CD4-positive, alpha-beta T cell treated with Interleukin-15 for 4 hours (primary cell): ENCODE measurements around the gene FLNB.

Experiments
- DNase-seq: peaks from one replicate; pipeline ENCODE4 v3.0.0-alpha.2; 2020; ENCODE audit warnings: low spot score

FLNB gene

GRCh38 chr3:58164199-58164879 is 156.1 kb downstream of the FLNB start:
- DNase-seq, result no peak

- no peak for DNase-seq
Observed at GRCh38 chr3:58164906-58165821, 156.9 kb downstream of the FLNB start.

DNA sequence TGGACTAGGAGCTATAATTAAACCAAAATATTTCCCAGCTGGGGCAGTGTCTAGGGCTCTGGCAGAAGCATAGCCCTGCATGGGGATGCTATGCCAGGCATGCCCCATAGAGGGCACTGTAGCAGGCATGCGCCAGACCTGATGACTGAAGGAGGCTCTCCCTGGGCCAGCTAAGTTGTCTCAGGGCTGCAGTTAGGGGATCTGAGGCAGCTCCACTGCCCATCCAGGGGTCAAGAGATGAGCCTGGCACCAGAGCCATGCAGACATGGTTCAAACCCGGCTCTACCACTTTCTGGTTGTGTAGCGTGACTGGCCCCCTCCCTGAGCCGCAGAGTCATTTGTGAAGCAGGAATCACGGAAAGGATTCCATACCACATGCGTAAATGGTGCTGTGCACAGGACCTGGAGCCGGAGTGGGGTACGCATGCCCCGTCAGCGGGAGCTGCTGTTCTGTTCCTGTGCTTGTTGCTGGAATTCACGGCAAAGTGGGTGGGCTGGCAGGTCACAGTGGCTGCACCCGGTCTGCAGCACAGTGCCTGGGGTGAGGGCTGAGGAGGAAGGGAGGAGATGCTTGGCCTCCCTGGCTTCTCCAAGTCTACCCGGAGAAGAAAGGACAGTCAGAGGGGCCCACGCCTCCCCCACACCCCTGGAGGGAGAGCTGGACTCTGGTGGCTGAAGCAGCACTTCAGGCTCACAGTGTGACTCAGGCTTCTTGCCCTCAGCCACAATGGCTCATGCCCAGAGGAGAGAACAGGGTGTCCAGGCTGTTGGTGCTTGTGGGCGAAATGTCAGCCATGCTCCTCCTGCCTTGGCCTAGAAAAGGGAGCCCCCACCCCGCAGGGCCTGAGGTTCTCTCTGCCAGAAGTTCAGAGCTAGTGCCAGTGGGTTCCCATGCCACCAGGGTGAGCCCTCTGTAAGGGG is 159.5 kb downstream of the FLNB start:
- peak; percentile 46 for DNase-seq

DNA sequence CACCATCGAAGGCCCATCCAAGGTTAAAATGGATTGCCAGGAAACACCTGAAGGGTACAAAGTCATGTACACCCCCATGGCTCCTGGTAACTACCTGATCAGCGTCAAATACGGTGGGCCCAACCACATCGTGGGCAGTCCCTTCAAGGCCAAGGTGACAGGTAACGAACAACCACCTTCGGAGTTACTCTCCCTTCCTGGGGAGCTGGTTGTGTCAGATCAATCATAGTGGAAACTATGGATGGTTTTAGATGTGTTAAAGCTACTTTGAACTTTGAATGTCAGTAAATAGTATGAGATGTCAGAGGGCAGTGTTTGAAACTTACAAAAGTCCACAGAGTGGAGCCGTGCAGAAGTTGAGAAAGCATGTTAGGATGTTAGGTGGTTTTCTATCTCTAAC is 160.3 kb downstream of the FLNB start:
- no peak for DNase-seq

DNA sequence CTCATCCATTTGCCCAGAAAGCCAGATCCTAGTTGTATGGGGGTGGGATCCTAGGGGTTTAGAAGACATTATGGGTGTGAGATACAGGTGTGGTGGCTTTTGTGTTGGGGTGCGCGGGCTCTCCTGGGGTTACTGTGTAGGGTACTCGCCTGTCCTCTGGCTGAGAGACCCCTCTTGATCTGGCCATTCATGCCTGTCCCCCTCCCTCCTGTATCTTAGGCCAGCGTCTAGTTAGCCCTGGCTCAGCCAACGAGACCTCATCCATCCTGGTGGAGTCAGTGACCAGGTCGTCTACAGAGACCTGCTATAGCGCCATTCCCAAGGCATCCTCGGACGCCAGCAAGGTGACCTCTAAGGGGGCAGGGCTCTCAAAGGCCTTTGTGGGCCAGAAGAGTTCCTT is 161.1 kb downstream of the FLNB start:
- DNase-seq, result no peak

DNA sequence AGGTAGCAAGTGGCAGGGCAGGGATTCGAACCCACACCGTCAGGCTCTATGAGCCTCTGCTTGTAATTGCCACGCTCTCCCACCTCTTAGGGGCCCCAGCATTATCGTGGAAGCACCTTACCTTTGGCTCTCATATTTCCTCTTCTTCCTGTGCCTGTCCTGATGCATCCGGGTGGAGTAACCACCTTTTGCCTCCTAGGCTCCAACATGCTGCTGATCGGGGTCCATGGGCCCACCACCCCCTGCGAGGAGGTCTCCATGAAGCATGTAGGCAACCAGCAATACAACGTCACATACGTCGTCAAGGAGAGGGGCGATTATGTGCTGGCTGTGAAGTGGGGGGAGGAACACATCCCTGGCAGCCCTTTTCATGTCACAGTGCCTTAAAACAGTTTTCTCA is 162.2 kb downstream of the FLNB start:
- no peak for DNase-seq

GRCh38 chr3:58171126-58171525 is 162.9 kb downstream of the FLNB start:
- DNase-seq, result no peak

- no peak for DNase-seq
Observed at GRCh38 chr3:58173029-58173668, 164.9 kb downstream of the FLNB start.

- no peak for DNase-seq
Observed at GRCh38 chr3:58173669-58174398, 165.6 kb downstream of the FLNB start.

DNA sequence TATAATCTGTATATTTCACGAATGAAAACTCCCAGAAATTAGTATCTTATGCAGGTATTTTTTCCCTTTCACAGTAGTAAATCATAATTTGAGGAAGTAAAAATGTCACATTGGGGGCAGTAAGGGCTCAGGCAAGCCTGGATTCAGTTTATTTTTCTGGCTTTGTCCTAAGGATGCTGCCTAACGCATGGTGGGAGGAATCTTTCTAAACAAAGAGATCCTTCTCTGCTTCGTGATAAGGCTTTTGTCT is 166.9 kb downstream of the FLNB start:
- no peak for DNase-seq

DNA sequence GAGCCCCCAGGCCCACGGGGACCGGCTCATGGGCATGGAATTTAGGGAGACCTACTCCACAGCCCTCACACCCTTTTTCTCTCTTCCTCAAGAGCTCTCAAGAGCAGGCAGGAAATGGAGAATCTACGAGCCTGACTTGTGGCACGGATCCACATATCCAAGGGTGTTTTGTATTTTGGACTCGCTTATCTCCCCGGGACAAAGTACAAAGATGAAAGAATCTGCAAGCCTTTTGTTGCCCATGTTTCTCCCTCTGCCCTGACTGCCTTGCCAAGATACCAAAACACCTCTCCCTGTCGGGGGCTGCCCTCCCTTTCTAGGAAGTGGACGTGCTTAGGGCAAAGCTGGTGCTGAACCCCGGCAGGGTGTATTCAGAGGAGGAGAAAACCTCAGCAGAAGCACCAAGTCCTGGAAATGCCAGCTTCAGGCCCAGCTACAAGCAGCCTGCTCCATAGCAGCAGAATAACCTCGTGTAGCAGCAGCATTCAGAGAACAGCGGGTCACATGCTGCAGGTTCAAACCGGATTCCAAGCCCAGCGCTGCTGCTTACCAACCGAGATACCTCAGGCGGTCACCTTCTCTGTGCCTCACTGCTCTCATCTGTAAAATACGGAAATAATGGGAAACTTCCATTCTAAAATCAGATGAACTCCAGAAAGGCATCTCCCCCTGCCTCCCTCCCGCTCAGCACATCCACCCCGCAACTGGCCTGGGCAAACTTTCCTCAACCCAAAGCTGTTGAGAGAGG is 167.4 kb downstream of the FLNB start:
- DNase-seq, result no peak

DNA sequence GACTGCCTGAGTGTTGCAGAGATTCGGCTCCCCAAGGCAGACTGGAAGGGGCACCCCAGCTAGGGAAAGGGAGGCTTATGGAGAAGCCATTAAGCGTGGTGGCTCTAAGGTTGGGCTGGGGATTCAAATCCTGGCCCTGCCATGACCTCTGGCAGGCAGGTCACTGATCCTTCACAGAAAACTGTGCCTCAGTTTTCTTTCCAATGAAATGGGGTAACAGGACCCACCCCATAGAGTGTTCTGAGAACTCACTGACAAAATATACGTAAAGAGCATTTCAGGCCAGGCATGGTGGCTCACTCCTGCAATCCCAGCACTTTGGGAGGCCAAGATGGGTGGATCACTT is 167.9 kb downstream of the FLNB start:
- DNase-seq, result no peak

DNA sequence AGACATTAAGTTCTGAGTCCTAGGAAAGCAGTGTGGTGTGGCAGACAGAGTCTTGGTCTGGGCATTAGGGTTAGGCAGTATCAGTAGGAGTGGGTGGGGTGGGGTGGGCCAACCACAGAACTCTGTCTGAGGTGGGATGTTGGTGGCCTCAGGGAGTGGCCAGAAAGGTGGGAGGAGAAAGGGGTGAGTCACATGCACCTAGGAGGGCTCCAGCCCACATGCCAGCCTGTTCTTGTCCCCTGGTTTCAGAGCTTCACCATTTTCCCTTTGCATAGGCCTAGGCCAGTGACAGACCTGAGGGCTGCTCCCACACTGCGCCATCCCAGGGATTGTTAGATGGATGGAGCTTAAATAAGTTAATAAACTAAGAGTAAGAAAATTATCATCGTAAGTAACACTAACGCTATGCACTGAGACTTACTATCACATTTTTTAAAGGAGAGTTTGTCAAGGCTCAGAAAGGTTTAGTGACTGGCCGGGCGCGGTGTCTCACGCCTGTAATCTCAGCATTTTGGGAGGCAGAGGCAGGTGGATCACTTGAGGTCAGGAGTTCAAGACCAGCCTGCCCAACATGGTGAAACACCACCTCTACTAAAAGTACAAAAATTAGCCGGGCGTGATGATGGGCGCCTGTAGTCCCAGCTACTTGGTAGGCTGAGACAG is 168.7 kb downstream of the FLNB start:
- DNase-seq, result no peak

- peak; percentile 86 for DNase-seq
Observed at GRCh38 chr3:58177747-58178527, 169.7 kb downstream of the FLNB start.

- no peak for DNase-seq
Observed at GRCh38 chr3:58178528-58179234, 170.5 kb downstream of the FLNB start.

GRCh38 chr3:58179235-58180098 is 171.2 kb downstream of the FLNB start:
- DNase-seq, result no peak

DNA sequence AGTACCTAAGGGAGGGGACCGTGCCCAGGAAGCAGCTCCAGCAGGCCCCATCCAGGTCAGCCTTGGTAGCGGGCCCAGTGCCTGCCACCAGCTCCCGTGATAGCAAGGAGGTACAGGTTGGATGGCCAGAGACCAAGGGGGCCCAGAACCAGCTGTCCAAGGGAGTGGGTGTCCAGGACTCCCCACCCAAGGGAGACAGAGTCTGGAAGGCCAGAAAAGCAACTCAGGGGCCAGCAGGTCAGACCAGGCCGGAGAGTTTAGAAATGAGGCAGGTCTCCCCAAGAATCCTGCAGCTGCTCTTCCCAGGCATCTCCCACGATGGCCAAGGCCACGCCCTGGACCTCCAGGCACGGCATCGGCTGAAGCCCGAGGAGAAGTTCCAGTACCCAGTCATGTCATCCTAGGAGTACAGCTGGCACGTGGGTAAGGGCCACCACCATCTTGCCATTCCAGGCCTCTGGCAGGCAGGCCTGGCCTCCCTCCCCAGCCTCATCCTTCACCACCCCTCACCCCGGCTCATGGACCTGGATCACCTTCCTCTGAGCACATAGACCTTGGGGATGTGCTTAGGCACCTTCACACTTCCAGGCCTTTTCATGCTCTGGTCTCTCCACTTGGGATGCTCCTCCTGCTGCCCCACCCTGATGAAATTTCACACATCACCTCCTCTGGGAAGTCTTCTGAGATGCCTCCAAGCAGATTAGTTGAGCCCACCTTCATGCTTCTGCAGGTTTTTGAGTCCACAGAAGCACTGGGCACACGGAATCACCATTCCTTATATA is 172.1 kb downstream of the FLNB start:
- no peak for DNase-seq
